AG09319 (cell line): Measurements from ENCODE around the gene CSRP1.

Experiments
- DNase-seq: peaks from one replicate; pipeline ENCODE4 v3.0.0-alpha.2; 2010; ENCODE audit warnings: low read depth; ENCODE audit errors: extremely low read depth
- TF ChIP-seq, protein P1 (sequence below): IDR thresholded peaks from 2 replicates; pipeline ENCODE4 v1.5.1; 2011; ENCODE audit warnings: low read depth, mild to moderate bottlenecking, inconsistent platforms, low read length, moderate library complexity

Gene CSRP1

GRCh38 chr1:201540846-201541735 lies 34.2 kb upstream of the CSRP1 start:
- no peak for DNase-seq
- TF ChIP-seq, protein P1, sequence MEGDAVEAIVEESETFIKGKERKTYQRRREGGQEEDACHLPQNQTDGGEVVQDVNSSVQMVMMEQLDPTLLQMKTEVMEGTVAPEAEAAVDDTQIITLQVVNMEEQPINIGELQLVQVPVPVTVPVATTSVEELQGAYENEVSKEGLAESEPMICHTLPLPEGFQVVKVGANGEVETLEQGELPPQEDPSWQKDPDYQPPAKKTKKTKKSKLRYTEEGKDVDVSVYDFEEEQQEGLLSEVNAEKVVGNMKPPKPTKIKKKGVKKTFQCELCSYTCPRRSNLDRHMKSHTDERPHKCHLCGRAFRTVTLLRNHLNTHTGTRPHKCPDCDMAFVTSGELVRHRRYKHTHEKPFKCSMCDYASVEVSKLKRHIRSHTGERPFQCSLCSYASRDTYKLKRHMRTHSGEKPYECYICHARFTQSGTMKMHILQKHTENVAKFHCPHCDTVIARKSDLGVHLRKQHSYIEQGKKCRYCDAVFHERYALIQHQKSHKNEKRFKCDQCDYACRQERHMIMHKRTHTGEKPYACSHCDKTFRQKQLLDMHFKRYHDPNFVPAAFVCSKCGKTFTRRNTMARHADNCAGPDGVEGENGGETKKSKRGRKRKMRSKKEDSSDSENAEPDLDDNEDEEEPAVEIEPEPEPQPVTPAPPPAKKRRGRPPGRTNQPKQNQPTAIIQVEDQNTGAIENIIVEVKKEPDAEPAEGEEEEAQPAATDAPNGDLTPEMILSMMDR = no peak

GRCh38 chr1:201539561-201540431 lies 32.9 kb upstream of the CSRP1 start:
- no peak for DNase-seq
- TF ChIP-seq, protein P1 = no peak

DNA sequence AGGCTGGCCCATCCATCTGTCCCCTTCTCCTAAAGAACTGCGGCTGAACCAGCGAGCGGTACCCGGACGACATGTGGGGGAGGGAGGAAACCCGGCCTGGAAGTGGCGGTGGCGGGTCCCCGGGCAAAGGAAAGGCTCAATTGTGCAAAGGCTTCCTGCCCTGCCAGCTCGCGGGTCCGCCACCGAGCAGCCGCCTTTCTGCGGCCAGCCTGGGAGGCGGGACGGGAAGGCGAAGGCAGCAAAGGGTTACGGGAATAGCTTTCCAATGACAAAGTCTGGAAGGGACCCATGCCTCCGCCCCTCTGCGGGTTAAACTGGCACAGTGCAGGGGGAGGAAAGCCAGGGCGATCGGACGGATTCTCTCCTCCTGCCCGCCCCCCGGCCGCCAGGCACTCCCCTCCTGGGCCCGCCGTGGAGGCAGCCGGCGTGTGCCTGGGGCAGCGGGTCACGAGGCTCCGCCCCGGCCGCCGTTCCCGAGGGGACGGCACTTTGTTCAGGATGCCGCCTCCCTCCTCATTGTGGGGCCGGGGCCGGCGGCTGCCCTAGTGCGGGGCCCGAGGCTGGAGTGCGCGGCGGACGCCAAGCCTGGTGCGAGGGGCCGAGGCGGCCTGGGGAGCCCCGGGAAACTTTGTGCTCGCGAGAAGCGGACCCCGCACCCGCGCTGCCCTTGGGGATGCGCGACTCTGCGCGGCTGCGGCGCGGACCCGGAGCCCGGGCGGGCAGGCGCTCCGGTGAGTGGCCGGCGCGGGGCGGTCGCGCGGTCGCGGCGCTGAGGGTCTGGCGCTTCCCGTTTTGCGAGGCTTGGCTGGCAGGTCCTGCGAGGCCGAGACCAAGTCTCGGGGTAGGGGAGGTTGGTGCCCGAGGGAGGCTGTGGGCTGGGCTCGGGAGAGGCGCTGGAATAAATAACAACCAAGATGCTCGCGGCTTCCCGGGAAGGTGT lies 32.0 kb upstream of the CSRP1 start, which contains the start of gene NAV1:
TSS of gene NAV1 (plus strand) at position 516 of the 940 bp plus-strand sequence. CDS start 83,758 bp downstream, outside the sequence.
- TF ChIP-seq, protein P1 = no peak
- DNase-seq = peak; percentile 60

DNA sequence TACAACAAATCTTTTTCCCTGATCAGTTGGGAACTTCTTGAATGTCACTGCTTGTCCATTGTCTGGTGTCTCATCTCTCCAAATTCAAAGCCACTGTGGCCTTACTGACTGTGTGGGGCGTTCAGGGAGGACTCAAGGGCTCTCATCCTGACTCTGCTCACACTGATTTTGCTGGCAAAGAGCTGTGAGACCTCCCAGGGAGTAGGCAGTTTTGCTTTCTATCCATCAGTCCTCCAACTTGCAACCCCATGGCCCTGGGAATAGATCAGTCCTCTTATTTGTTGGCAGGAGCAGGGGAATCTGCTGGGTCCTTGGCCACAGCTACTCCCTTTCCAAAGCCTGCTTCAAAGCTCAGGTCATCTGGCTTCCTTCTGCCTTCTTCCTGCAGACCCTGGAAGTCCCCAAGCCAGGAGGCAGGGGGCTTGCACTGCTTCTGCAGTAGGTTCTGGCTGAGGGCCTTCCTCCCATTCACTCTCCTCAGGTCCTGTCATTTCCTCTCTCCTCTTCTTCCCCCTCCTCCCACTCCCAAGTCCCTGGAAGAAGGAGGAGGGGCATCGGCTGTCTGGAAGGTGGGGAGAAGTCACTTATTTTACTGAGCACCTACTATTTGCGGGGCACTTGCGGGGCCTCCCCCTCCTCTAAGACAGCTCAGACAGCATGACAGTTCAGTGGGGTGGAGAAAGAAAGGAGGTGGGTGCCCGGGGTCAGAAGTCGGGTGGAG lies 31.1 kb upstream of the CSRP1 start:
- TF ChIP-seq, protein P1 = no peak
- DNase-seq = no peak

GRCh38 chr1:201537467-201537866 lies 30.5 kb upstream of the CSRP1 start:
- DNase-seq = no peak
- TF ChIP-seq, protein P1 = no peak

- no peak for DNase-seq
- TF ChIP-seq, protein P1 = no peak
These were observed 30.1 kb upstream of the CSRP1 start for GRCh38 chr1:201537028-201537427.
